Fibroblast of upper back skin (primary cell): ENCODE data around the gene GPX5.

ENCODE experiments used
- DNase-seq: peaks from one replicate; pipeline ENCODE4 v3.0.0-alpha.2; 2013

The GPX5 gene

GRCh38 chr6:28563430-28564095, 37.9 kb downstream of the GPX5 start:
- DNase-seq = no peak

GRCh38 chr6:28565823-28566526, 40.3 kb downstream of the GPX5 start:
- no peak for DNase-seq

DNA sequence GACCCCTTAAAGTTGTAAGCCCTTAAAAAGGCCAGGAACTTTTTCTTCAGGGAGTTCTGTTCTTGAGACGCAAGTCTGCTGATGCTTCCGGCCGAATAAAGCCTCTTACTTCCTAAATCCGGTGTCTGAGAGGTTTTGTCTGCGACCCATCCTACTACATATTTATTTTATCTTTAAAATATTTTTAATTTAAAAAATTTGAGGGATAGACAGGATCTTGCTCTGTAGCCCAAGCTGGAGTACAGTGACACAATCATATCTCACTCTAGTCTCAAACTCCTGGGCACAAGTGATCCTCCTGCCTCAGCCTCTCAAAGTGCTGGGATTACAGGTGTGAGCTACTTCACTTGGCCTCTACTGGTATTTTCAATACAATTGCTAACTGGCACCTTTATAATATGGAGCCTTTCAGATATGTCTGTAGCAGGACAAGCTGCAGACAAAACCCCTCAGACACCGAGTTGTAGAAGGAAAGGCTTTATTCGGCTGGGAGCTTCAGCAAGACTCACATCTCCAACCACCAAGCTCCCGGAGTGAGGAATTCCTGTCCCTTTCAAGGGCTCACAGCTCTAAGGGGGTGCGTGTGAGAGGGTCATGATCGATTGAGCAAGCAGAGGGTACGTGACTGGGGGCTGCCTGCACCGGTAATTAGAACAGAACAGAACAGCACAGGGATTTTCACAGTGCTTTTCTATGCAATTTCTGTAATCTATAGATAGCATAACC, 41.0 kb downstream of the GPX5 start:
- DNase-seq = no peak

DNA sequence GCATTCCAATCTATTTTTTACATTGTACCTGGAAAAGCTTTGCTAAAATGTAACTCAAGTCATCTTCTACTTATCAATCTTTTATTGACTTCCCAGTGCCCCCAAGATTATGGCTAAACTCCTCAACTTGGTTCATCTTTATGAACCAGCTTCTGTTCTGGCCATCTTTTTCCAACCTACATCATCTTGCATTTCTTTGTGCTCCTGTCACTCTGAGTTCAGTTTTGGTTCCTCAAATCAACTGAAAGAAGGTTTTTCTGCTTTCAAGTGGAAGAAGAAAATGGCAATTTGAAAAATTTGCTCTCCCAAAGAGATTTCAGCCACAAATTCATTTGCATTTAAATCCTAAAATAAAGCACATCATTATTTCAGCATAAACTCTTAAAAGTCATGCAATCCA, 41.8 kb downstream of the GPX5 start:
- DNase-seq = no peak

DNA sequence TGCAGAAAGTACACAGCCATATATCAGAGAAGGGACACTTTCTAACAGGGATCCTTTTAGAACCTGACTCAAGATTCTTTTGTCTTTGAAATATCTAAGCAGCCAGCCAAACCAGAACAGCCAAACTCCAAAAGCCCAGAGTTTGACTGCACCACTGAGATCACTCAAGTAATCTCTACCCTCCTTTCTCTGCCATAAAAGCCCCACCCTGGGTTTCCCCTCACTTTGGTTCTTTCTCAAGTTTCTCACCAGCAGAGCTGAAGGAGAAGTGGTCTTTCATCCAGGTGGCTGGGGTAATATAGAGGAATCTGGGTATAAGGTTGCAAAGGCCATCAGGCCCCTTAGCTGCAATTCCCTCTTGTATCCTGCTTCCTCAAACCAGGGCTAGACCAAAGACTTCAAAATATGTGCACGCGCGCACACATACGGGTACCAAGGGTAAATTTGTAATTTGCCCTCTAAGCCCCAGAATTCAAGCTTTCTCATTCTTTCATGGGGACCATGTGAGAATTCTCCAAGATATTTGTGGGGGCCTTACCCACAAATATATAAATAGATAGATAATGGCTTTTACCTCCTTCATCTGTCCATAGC, 42.9 kb downstream of the GPX5 start:
- DNase-seq = no peak

GRCh38 chr6:28569748-28570147, 44.1 kb downstream of the GPX5 start:
- no peak for DNase-seq

GRCh38 chr6:28580475-28580874, 54.8 kb downstream of the GPX5 start:
- no peak for DNase-seq

DNA sequence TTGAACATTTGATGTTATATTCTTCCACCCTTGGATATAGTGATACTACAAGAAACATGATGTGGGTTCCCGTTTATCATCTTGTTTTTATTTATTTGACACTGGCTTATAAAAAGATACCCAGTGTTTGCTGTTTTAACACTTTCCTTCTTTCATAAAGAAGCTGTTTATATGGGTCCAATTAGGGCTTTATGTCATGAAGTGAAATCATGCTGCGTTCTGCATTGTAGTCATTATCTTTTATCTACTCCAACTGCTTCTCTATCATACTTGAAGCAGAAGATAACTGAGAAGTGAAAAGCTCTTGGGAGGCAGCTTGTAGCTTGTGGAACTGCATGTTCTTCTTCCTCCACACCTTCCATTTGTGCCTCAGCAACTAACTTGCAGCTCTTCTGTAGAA, 57.8 kb downstream of the GPX5 start:
- DNase-seq = no peak
